Right lobe of liver (tissue), 4 donors: Measurements from ENCODE around the gene GBGT1.

Source experiments
- CTCF ChIP-seq, 4 donors: fragments of 200-600 bp in 3 of 4; fragments of 450-650 bp in 1 of 4; IDR thresholded peaks; one replicate each; pipeline versions ENCODE4 v1.5.1 to v1.8.0; 2016 to 2022; ENCODE audit warnings: antibody characterized with exemption in 4 of 4, mild to moderate bottlenecking in 2 of 4
- POLR2A ChIP-seq: fragments of 450-650 bp; IDR thresholded peaks from one replicate; pipeline ENCODE4 v1.6.1; 2017; ENCODE audit warnings: antibody characterized with exemption, mild to moderate bottlenecking
- donor health status: DM: no; HTN: no; CAD: no.
- donor health status: DM: no; HTN: no; CAD: no.
- donor health status: DM: no; HTN: yes; CAD: no.

- TF ChIP-seq CTCF (IDR thresholded peaks at IDR 0.05) (no peak), POLR2A (no peak)
These were observed 23.0 kb upstream of the GBGT1 start for GRCh38 chr9:133186736-133187135.
